ACC112 (cell line): ENCODE data around the gene STX8.

ENCODE experiments used
- H2AFZ ChIP-seq: fragments of 200-600 bp; sonication (generic); one replicate; pipeline ENCODE4 v1.6.0; 2017; ENCODE audit warnings: antibody characterized with exemption, low read length; ENCODE audit not compliant: unreplicated experiment
- H3K27ac ChIP-seq: fragments of 200-600 bp; sonication (generic); 2 replicates; pipeline ENCODE4 v1.5.1; 2014; ENCODE audit warnings: low read depth, mild to moderate bottlenecking, antibody characterized with exemption, low read length, moderate library complexity
- H3K27me3 ChIP-seq: fragments of 200-600 bp; sonication (generic); 2 replicates; pipeline ENCODE4 v1.6.1; 2014; ENCODE audit warnings: mild to moderate bottlenecking, antibody characterized with exemption, low read length, moderate library complexity, mixed read lengths; ENCODE audit not compliant: insufficient read depth
- H3K36me3 ChIP-seq: fragments of 200-600 bp; sonication (generic); 2 replicates; pipeline ENCODE4 v1.6.1; 2016; ENCODE audit warnings: mild to moderate bottlenecking, antibody characterized with exemption, low read length, moderate library complexity, mixed read lengths; ENCODE audit not compliant: insufficient read depth
- H3K4me1 ChIP-seq: fragments of 200-600 bp; sonication (generic); one replicate; pipeline ENCODE4 v1.6.1; 2016; ENCODE audit warnings: low read length, mixed read lengths; ENCODE audit not compliant: insufficient read depth, unreplicated experiment, control insufficient read depth
- H3K4me3 ChIP-seq: fragments of 200-600 bp; sonication (generic); 2 replicates; pipeline ENCODE4 v1.5.1; 2014; ENCODE audit warnings: mild to moderate bottlenecking, low read depth, low read length
- H3K79me2 ChIP-seq: fragments of 200-600 bp; sonication (generic); one replicate; pipeline ENCODE4 v1.6.0; 2016; ENCODE audit warnings: low read length; ENCODE audit not compliant: control insufficient read depth, unreplicated experiment, insufficient read depth

STX8 gene

DNA sequence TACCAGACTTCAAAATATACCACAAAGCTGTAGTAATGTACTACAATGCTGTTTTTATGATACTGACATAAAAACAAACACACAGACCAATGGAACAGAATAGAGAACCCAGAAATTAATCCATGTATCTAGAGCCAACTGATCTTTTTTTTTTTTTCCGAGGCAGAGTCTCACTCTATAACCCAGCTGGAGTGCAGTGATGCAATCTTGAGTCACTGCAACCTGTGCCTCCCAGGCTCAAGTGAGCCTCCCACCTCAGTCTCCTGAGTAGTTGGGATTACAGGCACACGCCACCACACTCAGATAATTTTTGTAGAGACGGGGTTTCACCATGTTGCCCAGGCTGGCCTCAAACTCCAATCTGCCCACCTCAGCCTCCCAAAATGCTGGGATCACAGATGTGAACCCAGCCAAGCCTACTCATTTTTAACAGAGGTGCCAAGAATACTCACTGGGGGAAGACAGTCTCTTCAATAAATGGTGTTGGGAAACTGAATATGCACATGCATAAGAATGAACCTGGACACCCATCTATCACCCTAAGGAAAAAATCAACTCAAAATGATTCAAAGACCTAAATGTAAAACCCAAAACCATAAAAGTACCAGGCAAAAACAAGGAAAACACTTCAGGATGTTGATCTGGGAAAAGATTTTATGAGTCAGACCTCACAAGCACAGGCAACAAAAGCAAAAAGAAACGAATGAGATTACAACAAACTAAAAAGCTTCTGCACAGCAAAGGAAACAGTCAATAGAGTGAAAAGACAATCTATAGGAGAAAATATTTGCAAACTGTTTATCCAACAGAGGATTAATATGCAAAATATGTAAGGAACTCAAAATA is 63.1 kb downstream of the STX8 start:
- H3K27ac ChIP-seq = peak overlapping the region; percentile 33; the same call in 1 of the 2 replicates

GRCh38 chr17:9509236-9509816 is 66.3 kb downstream of the STX8 start:
- Histone ChIP-seq H3K36me3 (peaks cover 3% of the 10 kb centered on the region), H3K79me2 (peaks cover 5% of the 10 kb centered on the region), H3K4me1 (peaks cover 19% of the 10 kb centered on the region), H3K27me3 (no peaks in the 10 kb centered on the region), H3K4me3 (no peak overlapping the region), H3K27ac (no peak overlapping the region), H2AFZ (no peak overlapping the region)

More for the DNA sequence above, 63.1 kb downstream of the STX8 start:
- Histone ChIP-seq H3K27me3 (no peaks in the 10 kb centered on the region), H2AFZ (no peak overlapping the region), H3K4me3 (no peak overlapping the region), H3K36me3 (peaks cover 3% of the 10 kb centered on the region), H3K79me2 (peaks cover 5% of the 10 kb centered on the region), H3K4me1 (peaks cover 19% of the 10 kb centered on the region)

- Histone ChIP-seq H2AFZ (no peak overlapping the region), H3K79me2 (no peaks in the 10 kb centered on the region), H3K4me3 (no peak overlapping the region), H3K27me3 (no peaks in the 10 kb centered on the region), H3K27ac (no peak overlapping the region), H3K4me1 (no peaks in the 10 kb centered on the region), H3K36me3 (peaks cover 8% of the 10 kb centered on the region; the same call in 1 of the 2 replicates)
Observed at GRCh38 chr17:9499041-9499440, 76.6 kb downstream of the STX8 start.

DNA sequence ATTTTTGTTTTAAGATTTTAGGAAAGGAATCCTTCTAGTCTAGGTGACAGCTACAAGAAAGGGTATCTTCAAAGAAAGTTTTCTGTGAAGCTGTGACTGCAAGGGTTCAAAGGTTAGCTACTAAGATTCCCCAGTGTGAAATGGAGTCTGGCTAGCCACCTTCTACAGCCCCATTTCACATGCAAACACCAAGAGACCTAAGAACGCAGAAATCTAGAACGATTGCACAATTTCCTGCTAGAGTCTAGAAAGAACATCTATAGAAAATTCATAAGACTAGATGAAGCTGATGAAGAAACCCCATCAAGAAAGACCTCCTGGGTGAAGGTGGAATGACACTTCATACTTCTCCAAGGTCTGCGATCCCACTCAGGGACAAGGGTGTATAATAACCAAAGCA is 77.1 kb downstream of the STX8 start:
- no peaks in the 10 kb centered on the region for H3K27me3 ChIP-seq
- H3K36me3 ChIP-seq = peaks cover 8% of the 10 kb centered on the region; the same call in 1 of the 2 replicates
- no peak overlapping the region for H3K4me3 ChIP-seq
- no peaks in the 10 kb centered on the region for H3K79me2 ChIP-seq
- H3K27ac ChIP-seq = no peak overlapping the region
- H2AFZ ChIP-seq = no peak overlapping the region
- H3K4me1 ChIP-seq = no peaks in the 10 kb centered on the region

- Histone ChIP-seq H3K27me3 (no peaks in the 10 kb centered on the region), H3K4me3 (no peak overlapping the region), H2AFZ (no peak overlapping the region), H3K27ac (no peak overlapping the region), H3K36me3 (no peaks in the 10 kb centered on the region; the same call in none of the 2 replicates), H3K79me2 (no peaks in the 10 kb centered on the region), H3K4me1 (no peaks in the 10 kb centered on the region)
Observed at GRCh38 chr17:9488556-9488955, 87.1 kb downstream of the STX8 start.

DNA sequence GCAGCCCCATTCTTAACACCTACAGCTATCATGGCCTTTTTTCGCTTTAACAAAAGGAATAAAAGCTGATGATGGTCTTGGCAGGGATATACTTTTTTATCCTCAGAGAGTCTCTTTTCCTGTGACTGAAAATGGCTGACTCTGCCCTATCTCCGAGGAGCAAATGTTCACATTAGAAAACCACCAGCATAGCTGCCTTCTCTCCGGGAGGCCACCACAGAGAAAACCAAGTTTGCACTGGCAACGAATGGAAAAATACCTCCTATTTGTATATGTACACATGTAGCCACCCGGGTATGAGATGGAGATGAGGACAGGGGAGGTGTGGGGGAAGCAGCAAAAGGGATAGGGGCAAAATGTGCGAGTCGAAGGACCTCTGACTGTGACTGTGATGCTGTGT is 88.2 kb downstream of the STX8 start:
- H3K36me3 ChIP-seq = no peaks in the 10 kb centered on the region; the same call in none of the 2 replicates

GRCh38 chr17:9484789-9485188 is 90.8 kb downstream of the STX8 start:
- Histone ChIP-seq H3K4me3 (no peak overlapping the region), H3K27ac (no peak overlapping the region), H2AFZ (no peak overlapping the region), H3K79me2 (no peaks in the 10 kb centered on the region), H3K36me3 (no peaks in the 10 kb centered on the region), H3K27me3 (no peaks in the 10 kb centered on the region), H3K4me1 (no peaks in the 10 kb centered on the region)

More for the DNA sequence above, 88.2 kb downstream of the STX8 start:
- Histone ChIP-seq H2AFZ (no peak overlapping the region), H3K27ac (no peak overlapping the region), H3K79me2 (no peaks in the 10 kb centered on the region), H3K27me3 (no peaks in the 10 kb centered on the region), H3K4me1 (no peaks in the 10 kb centered on the region), H3K4me3 (no peak overlapping the region)

DNA sequence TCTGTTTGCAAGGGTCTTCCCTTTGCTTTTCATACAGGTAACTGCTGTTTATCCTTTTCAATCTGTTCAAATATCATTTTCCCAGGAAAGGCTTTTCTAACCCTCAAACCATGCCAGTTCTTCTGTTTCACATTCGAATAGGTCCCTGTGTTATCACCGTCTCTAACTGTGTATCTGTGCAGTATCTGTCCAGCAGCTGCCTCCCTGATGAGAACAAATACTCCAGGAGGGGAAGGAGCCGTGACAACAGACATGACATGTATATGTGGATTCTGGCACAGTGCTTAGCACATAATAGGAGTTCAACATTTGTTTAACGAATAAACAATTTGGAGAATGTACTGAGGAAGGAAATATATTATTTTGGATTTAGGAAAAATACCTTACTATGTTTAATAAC is 95.7 kb downstream of the STX8 start:
- H3K27me3 ChIP-seq = no peaks in the 10 kb centered on the region
- H3K27ac ChIP-seq = no peak overlapping the region
- H3K36me3 ChIP-seq = no peaks in the 10 kb centered on the region
- H3K4me3 ChIP-seq = no peak overlapping the region
- no peak overlapping the region for H2AFZ ChIP-seq
- no peaks in the 10 kb centered on the region for H3K79me2 ChIP-seq
- H3K4me1 ChIP-seq = no peaks in the 10 kb centered on the region

DNA sequence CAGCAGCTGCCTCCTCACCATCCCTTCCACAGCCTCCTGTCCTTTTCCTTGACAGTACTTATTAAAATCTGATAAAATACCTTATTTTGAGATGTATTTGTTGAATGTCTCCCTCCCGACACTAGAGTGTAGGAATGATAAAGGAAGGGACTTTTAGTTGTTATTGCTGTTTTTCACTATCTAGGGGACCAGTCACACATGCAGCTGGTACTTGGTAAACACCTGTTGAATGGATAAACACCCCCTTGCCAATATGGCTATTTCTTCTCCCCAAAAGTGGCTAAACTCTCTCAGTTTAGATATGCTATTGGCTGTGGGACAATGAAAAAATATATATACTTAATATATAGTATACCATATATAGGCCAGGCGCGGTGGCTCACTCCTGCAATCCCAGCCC is 96.7 kb downstream of the STX8 start:
- Histone ChIP-seq H3K36me3 (no peaks in the 10 kb centered on the region), H3K4me1 (peaks cover 5% of the 10 kb centered on the region), H3K27ac (no peak overlapping the region), H3K79me2 (no peaks in the 10 kb centered on the region), H2AFZ (no peak overlapping the region), H3K27me3 (no peaks in the 10 kb centered on the region), H3K4me3 (no peak overlapping the region)

DNA sequence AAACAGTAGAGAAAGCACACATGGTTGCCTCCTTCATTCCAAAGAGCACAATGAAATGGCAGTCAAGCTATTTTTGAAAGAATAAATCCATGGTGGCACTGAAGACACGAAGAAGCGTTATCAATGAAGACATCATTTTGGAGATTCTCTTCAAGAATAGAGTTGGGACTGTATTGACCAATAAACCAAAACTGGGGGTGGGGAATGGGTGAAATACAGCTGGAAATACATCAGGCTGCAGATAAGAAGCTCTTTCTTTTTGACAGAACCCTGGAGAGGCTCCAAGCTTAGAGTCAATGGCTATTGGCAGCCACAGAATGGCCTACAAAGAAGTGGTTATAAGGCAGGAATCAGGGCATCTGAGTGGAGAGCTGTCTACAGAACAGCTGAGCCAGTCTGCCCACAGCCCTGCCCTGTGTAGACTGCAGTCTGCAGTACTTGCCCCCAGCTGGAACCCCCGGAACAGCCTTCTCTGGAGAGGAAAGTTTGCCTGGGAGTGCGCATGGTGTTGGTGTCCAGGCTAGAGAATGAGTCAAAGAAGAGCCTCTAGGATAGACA is 100.4 kb downstream of the STX8 start:
- H3K36me3 ChIP-seq = no peaks in the 10 kb centered on the region
- H3K4me1 ChIP-seq = peaks cover 16% of the 10 kb centered on the region
- H3K79me2 ChIP-seq = no peaks in the 10 kb centered on the region
- no peak overlapping the region for H3K27ac ChIP-seq
- no peaks in the 10 kb centered on the region for H3K27me3 ChIP-seq
- H2AFZ ChIP-seq = no peak overlapping the region
- no peak overlapping the region for H3K4me3 ChIP-seq
